Transverse colon (tissue), 4 donors: ENCODE data around the gene JAZF1. TPM values are rescaled to one million over a fixed set of nuclear protein-coding genes. Genes with fewer than 3 reads are reported as not detected.
A peak's percentile ranks its signal among the peaks of the same experiment; 100 is the strongest.

Source experiments
- DNase-seq: peaks from one replicate; pipeline ENCODE4 v3.0.0-alpha.2; 2019
- H3K27ac ChIP-seq, 4 donors: fragments of 200-600 bp; sonication (generic); 2 replicates each; pipeline ENCODE4 v1.5.1; 2016 to 2018; ENCODE audit warnings: inconsistent platforms in 4 of 4
- H3K27me3 ChIP-seq: fragments of 200-600 bp; sonication (generic); 2 replicates; pipeline ENCODE4 v1.5.1; 2017; ENCODE audit warnings: inconsistent platforms
- H3K36me3 ChIP-seq, 4 donors: fragments of 200-600 bp; sonication (generic); 2 replicates each; pipeline ENCODE4 v1.5.1; 2017 to 2019; ENCODE audit warnings: inconsistent platforms in 4 of 4
- H3K4me1 ChIP-seq, 4 donors: fragments of 200-600 bp; sonication (generic); 2 replicates each; pipeline ENCODE4 v1.5.1; 2017 to 2020; ENCODE audit warnings: inconsistent platforms in 4 of 4
- H3K4me3 ChIP-seq, 4 donors: fragments of 200-600 bp; sonication (generic); 1 replicate in 1 of 4; 2 replicates in 3 of 4; pipeline versions ENCODE4 v1.5.1 to v1.6.1; 2017 to 2019; ENCODE audit warnings: inconsistent platforms in 4 of 4
- H3K9me3 ChIP-seq, 2 donors: fragments of 200-600 bp; sonication (generic); 2 replicates each; pipeline ENCODE4 v1.5.1; 2017 to 2019; ENCODE audit warnings: inconsistent platforms in 2 of 2
- CTCF ChIP-seq, 5 experiments: fragments of 200-600 bp in 3 of 5; fragments of 450-650 bp in 2 of 5; sonication (generic) in 3 of 5; IDR thresholded peaks; 1 replicate in 2 of 5; 2 replicates in 3 of 5; pipeline ENCODE4 v1.5.1; 2016 to 2017; ENCODE audit warnings: antibody characterized with exemption in 5 of 5, inconsistent platforms in 3 of 5, mild to moderate bottlenecking in 2 of 5, moderate library complexity in 1 of 5
- EP300 ChIP-seq: sonication (generic); formaldehyde crosslinking; IDR thresholded peaks from one replicate; pipeline ENCODE4 v1.6.1; 2017; ENCODE audit warnings: antibody characterized with exemption, low read depth
- POLR2A ChIP-seq: fragments of 450-650 bp; IDR thresholded peaks from one replicate; pipeline ENCODE4 v1.6.1; 2016; ENCODE audit warnings: antibody characterized with exemption, mild to moderate bottlenecking, moderate library complexity
- POLR2AphosphoS5 ChIP-seq, 3 donors: sonication (generic); formaldehyde crosslinking; IDR thresholded peaks; one replicate each; pipeline ENCODE4 v1.6.1; 2016; ENCODE audit warnings: antibody characterized with exemption in 3 of 3
- WGBS, 2 donors: methylation state at CpG; one replicate each; pipeline ENCODE4 v1.1.5; 2018; ENCODE audit warnings: low coverage in 1 of 2; 5-methylcytosine and 5-hydroxymethylcytosine counted together
- in situ Hi-C, 4 donors: fragments of 200-750 bp; cut with MboI; loops; one replicate each; pipeline versions ENCODE4 v1.15.0 to v1.15.1; 2017; ENCODE audit warnings: low sequenced_read_pairs in 3 of 4, low pct_ligation_motif_present in 1 of 4, low pct_unique_long_range_greater_than_20kb in 1 of 4
- intact Hi-C: fragments of 100-400 bp; cut with DNase I; formaldehyde crosslinking; loops from one replicate; pipeline ENCODE4 v1.15.1; 2023; ENCODE audit warnings: low total_unique reads
- total RNA-seq, 4 donors: library from RNA; depleted of rRNA; stranded (reverse); fragments of >200 nt; gene quantifications; one replicate each; pipeline ENCODE4 v1.1.0, GENCODE V29; 2016

Gene JAZF1
- total RNA-seq, 4 donors from 2014 or later, result 11.0 to 12.2 (median 11.5) TPM

- in situ Hi-C loops, result loop anchor here in 1 of 4 donors (25.0 kb wide), 1 partner anchor 807 kb away; the partner anchor contains the start of gene HOXA13
- 78 to 87% methylated on average over 2 to 8 of the region's 8 CpGs for WGBS, 2 donors
- peak overlapping the region; percentile 5 to 54 (median 33) for H3K27ac ChIP-seq
Observed at GRCh38 chr7:28018856-28019465, 161.6 kb downstream of the JAZF1 start.

GRCh38 chr7:28018446-28018845 is 162.1 kb downstream of the JAZF1 start:
- no peak for DNase-seq
- H3K4me3 ChIP-seq, result no peak overlapping the region
- H3K4me1 ChIP-seq, result peaks cover 0 to 9% (median 8%) of the 10 kb centered on the region in 4 donors
- peak overlapping the region; percentile 5 to 54 (median 33) for H3K27ac ChIP-seq
- no peaks in the 10 kb centered on the region for H3K9me3 ChIP-seq
- intact Hi-C loops (loop anchor here (5.0 kb wide), 1 partner anchor 831 kb away; the partner anchor contains the start of gene HOXA11), in situ Hi-C loops (loop anchor here in 1 of 4 donors (25.0 kb wide), 1 partner anchor 806 kb away; the partner anchor contains the start of gene HOXA13)
- TF ChIP-seq POLR2AphosphoS5 (IDR thresholded peaks at IDR 0.05), result no peak
- TF ChIP-seq POLR2A, result no peak
- no peak for TF ChIP-seq EP300
- no peak for TF ChIP-seq CTCF (IDR thresholded peaks at IDR 0.05)
- WGBS, 2 donors, result 91 to 94% methylated on average over 3 to 5 of the region's 5 CpGs
- no peaks in the 10 kb centered on the region for H3K36me3 ChIP-seq
- H3K27me3 ChIP-seq, result no peaks in the 10 kb centered on the region

More at GRCh38 chr7:28018856-28019465, 161.6 kb downstream of the JAZF1 start:
- TF ChIP-seq POLR2A (no peak), POLR2AphosphoS5 (IDR thresholded peaks at IDR 0.05) (no peak), CTCF (IDR thresholded peaks at IDR 0.05) (no peak), EP300 (no peak)
- Histone ChIP-seq H3K4me1 (peaks cover 0 to 9% (median 8%) of the 10 kb centered on the region in 4 donors), H3K36me3 (no peaks in the 10 kb centered on the region), H3K9me3 (no peaks in the 10 kb centered on the region), H3K4me3 (no peak overlapping the region), H3K27me3 (no peaks in the 10 kb centered on the region)
- DNase-seq, result no peak
- intact Hi-C loops, result loop anchor here (5.0 kb wide), 1 partner anchor 832 kb away; the partner anchor contains the start of gene HOXA11

- Histone ChIP-seq H3K27ac (peak overlapping the region in 3 of 4 donors; percentile 12 to 54 (median 42)), H3K4me1 (peaks cover 0 to 9% (median 8%) of the 10 kb centered on the region in 4 donors), H3K36me3 (no peaks in the 10 kb centered on the region), H3K4me3 (no peak overlapping the region), H3K9me3 (no peaks in the 10 kb centered on the region), H3K27me3 (no peaks in the 10 kb centered on the region)
- DNase-seq, result no peak
- in situ Hi-C loops, result loop anchor here in 1 of 4 donors (25.0 kb wide), 1 partner anchor 806 kb away; the partner anchor contains the start of gene HOXA13
- 89 to 93% methylated on average over 3 to 7 of the region's 7 CpGs for WGBS, 2 donors
- no peak for TF ChIP-seq POLR2A
- no peak for TF ChIP-seq CTCF (IDR thresholded peaks at IDR 0.05)
- TF ChIP-seq EP300, result no peak
- no peak for TF ChIP-seq POLR2AphosphoS5 (IDR thresholded peaks at IDR 0.05)
- intact Hi-C loops, result loop anchor here (5.0 kb wide), 1 partner anchor 831 kb away; the partner anchor contains the start of gene HOXA11
Observed at GRCh38 chr7:28018020-28018419, 162.6 kb downstream of the JAZF1 start.

- H3K27me3 ChIP-seq, result no peaks in the 10 kb centered on the region
- 91 to 92% methylated on average over 4 of the region's 4 CpGs for WGBS, 2 donors
- TF ChIP-seq CTCF (IDR thresholded peaks at IDR 0.05), result no peak
- no peak for TF ChIP-seq POLR2A
- TF ChIP-seq EP300, result no peak
- TF ChIP-seq POLR2AphosphoS5 (IDR thresholded peaks at IDR 0.05), result no peak
- DNase-seq, result no peak
- no peaks in the 10 kb centered on the region for H3K36me3 ChIP-seq
- peak overlapping the region in 3 of 4 donors; percentile 12 to 54 (median 42) for H3K27ac ChIP-seq
- peaks cover 0 to 11% (median 8%) of the 10 kb centered on the region in 4 donors for H3K4me1 ChIP-seq
- no peaks in the 10 kb centered on the region for H3K9me3 ChIP-seq
- H3K4me3 ChIP-seq, result no peak overlapping the region
- in situ Hi-C loops, result loop anchor here in 1 of 4 donors (25.0 kb wide), 1 partner anchor 805 kb away; the partner anchor contains the start of gene HOXA13
- intact Hi-C loops, result loop anchor here (5.0 kb wide), 1 partner anchor 830 kb away; the partner anchor contains the start of gene HOXA11
Observed at GRCh38 chr7:28017372-28017771, 163.2 kb downstream of the JAZF1 start.
